ENCODE measurements around the gene LIF.

LIF gene

GRCh38 chr22:30284172-30284571 is 37.6 kb upstream of the LIF start:
- no peak for DNase-seq

DNA sequence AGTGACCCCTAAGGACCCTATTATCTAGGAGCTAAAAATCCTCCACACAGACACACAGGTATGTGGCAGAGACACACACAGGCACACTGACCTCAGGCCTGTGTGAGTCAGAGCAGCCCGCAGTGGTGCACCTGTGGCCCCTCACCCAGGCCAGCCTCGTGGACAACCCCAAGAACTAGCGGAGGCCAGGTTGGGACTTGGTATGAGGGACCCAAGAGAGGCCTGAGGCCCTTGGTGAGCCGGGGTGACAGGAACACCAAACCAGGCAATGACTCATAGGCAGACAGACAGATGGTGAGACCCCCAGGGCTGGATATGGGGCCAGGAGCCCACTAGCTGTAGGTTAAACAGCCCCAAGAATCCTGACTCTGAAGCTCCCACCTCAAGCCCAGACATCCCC is 36.8 kb upstream of the LIF start:
- DNase-seq = no peak

DNA sequence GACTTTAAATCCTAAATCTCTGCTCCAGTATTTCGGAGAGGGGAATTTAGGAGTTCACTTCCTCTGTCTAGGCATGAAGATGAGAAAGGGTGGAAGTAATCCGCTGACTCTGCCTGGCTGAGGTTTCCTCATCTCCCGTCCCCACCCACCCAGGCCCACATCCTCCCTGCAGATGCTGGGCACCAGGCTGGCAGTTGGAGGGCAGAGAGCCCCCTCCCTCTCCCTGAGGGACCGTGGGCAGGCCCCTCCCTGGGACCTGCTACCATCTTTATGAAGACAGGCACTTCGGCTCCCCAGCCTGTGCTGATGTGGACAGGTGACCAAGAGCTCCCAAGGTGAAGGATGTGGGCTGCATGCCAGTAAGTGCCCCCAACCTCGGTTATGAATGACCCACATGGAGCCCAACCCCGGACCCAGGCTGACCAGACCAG is 36.1 kb upstream of the LIF start:
- no peak for DNase-seq

DNA sequence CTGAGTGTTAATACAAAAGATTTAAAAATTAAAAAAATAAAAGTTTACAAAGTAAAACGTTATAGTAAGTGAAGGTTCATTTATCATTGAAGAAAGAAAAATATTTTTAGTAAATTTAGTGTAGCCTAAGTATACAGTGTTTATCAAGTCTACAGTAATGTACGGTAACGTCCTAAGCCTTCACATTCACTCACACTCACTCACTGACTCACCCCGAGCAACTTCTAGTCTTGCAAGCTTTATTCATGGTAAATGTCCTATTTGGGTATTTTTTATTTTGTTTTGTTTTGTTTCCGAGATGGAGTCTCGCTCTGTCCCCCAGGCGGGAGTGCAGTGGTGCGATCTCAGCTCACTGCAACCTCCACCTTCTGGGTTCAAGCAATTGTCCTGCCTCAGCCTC is 33.9 kb upstream of the LIF start:
- no peak for DNase-seq

- no peak for DNase-seq
Measured at GRCh38 chr22:30279932-30280331, 33.4 kb upstream of the LIF start.

DNA sequence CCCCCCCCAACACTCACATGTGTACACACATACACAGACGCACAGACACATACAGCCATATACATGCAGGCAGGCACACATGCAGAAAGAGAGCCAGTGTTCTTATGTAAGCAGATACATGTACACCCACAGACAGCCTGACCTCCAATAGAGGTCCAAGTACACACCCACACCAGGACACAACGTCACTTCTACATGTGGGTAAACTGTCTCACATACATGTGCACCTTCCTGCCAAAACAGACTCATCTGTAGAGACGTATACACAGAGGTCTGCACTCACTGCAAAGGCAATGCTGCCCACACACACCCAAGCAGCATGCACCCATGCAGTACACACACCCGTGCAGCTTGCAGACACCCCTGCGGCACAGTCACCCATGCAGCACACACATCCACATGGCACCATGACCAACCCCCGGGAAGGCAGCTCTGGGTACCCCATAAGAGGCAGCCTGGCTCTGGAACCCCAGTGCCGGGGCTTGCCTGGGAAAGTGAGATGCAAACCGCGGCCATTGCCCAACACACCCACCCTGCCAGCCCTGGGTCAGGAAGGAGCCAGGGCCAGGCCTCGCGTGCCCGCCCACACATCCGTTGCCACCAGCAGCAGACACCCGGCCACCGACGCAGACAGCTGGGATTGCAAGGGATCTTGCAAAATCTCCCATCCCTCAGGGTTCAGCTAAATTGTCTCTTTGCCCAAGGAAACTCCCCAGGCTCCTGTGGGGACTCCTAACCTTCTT is 32.7 kb upstream of the LIF start:
- DNase-seq = no peak

GRCh38 chr22:30277547-30278344 is 31.2 kb upstream of the LIF start:
- DNase-seq = no peak

- DNase-seq = no peak
Measured at GRCh38 chr22:30276039-30276438, 29.5 kb upstream of the LIF start.

- DNase-seq = no peak
Measured at GRCh38 chr22:30275625-30276024, 29.1 kb upstream of the LIF start.

DNA sequence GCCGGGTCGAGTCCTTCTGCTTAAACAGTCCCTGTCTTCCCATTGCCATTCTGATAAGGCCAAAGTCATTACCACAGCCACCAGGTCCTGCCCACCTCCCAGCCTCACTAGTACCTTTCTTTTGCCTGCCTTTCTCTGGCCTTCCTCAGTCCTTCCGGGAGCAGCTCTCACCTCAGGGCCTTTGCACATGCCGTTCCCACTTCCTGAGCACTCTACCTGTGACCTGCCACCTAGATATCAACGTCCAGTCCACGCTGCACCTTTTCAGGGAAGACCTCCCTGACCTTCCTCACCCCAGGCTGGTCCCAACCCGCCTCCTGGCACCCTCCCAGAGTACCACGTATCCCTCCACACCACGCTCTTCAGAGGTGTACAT is 27.9 kb upstream of the LIF start:
- no peak for DNase-seq

DNA sequence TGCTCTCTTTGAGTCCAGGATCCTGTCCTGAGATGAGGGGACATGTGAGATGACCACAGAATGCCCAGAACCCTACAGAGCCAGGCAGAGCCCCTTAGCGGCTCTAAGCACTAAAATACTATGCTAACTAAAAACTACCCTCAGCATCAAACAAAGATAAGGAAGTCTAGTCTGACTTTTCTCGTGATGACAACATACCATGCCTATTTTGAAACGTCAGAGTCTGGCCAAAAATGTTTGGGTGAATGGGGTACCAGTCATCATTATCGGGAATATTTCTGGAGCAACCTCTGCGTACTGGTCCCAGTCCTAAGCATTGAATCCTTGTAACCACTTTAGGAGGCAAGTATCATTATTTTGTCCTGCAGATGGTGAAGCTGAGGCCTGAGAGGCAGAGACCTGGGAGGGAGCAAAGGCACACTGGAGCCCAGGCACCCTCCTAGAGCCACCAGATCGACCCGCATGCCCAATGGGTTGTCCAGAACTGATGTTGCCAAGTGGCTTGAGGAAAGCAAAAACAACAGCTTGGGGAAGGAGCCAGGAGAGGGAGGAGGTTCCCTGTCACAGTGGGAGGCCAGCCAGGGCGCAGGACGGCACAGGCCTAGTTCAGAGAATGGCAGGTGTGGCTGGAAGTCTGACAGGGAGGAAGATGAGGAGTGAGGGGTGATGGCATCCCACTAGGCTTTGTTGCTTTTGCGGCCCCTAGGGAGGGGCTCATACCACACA is 27.3 kb upstream of the LIF start:
- no peak for DNase-seq

DNA sequence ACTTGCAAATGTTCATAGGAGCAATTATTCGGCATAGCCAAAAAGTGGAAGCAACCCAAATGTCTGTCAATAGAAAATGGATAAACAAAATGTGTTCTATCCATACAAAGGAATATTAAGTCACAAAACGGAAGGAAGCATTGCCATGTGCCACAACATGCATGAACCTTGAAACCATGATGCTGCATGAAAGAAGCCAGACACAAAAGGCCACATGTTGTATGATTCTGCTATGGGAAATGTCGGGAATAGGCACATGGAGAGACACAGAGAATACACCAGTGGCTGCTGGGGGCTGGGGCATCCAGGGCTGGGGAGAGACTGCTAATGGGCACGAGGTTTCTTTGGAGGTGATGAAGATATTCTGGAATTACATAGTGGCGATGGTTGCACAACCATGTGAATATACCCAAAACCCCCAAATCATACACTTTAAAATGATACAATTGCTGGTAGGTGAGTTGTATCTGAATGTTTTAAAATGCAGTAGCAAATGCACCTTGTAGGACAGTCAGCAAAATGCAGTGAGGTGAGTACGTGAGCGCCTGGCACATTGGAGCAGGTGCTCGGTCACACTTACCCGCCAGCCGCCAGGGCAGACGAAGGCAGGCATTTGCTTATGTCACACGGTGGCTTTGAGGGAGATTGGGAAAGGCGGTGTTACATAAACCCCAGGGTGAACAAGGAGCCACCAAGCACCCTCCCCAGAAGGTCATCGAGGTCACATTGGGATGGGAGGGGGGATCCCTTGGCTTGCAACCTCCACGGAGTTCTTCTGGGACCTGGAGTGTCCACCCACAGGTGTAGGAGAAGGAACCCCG is 26.4 kb upstream of the LIF start:
- DNase-seq = no peak

DNA sequence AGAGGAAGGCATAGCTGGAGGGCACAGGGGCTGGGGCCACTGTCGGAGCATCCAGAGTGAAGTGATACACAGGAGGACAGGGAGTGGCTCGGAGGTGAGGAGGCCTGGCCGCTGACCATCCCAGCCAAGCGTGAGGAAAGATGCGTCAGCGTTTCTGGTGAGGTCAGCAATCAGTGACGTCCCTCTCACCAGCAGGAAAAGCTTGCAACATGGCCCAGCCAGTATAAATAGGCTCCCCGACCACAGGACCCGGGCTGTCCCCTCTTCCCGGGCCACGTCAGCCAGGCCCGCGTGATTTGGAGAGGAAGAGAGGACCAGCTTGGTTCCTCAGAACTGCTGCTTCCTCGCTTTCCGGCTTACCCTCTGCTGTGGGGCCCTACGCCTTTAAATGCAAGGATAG is 24.3 kb upstream of the LIF start:
- DNase-seq = no peak

DNA sequence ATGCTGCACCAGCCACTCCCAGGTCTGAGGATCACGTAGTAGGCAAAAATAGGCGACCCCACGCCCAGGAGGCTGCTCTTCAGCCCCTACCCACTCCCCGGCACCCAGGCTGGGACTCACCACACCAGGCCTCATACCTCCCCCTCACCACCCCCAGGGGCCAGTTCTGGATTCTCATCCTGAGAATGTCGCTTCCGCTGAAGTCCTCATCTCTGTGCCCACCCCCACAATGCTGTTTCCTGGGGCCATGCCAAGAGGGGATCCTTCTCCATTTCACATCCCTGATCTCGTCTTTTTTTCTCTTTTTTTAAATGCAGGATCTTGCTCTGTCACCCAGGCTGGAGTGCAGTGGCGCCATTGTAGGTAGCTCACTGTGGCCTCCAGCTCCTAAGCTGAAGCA is 21.8 kb upstream of the LIF start:
- DNase-seq = no peak

DNA sequence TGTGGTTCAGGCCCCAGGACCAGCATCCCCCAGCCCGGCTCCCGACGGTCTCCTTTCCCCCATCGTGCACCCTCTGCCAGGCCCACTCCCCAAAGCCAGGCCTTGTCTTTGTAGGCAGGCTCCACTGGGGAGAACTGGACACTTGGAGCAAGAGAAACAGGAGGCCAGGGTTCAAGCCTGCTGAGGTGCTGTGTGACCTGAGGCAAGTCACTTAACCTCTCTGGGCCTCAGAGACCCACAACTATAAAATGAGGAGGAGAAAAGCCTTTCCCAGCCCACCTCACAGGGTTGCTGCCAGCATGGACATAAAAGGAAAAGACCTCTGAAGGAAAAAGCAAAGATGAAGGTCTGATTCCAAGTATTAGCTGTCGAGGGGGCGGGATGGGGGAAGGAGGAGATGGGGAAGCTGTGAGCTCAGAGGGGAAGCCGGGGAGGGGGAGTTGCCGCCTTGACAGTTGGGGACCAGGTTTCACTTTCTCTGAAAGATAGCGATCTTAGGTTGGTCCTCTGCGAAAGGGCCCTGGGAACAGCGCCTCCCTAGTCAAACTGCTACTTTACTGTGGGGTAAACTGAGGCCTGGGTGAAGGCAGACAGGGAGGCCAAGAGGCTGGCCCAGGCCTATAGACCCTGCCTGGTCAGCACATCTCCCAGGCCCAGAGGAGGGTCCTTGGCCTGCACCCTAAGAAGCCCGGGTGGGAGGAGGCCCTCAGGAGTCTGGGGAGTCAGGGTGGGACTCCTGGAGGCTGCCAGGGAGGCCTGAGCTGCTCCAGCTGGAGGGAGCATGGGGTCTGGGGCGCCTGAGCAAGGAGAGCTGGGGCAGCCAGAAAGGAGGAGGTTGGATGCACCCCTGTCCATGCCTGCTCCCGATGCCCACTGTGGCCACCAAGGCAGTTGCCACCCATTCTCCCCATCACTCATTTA is 21.1 kb upstream of the LIF start:
- no peak for DNase-seq

- DNase-seq = no peak
Measured at GRCh38 chr22:30266445-30267381, 20.2 kb upstream of the LIF start, which contains the start of gene OSM. TSS of gene OSM (minus strand) at chr22:30266851. CDS start at chr22:30266799, 52 bp downstream.

- no peak for DNase-seq
Measured at GRCh38 chr22:30265823-30266444, 19.4 kb upstream of the LIF start.

GRCh38 chr22:30265131-30265720 is 18.7 kb upstream of the LIF start:
- DNase-seq = no peak

DNA sequence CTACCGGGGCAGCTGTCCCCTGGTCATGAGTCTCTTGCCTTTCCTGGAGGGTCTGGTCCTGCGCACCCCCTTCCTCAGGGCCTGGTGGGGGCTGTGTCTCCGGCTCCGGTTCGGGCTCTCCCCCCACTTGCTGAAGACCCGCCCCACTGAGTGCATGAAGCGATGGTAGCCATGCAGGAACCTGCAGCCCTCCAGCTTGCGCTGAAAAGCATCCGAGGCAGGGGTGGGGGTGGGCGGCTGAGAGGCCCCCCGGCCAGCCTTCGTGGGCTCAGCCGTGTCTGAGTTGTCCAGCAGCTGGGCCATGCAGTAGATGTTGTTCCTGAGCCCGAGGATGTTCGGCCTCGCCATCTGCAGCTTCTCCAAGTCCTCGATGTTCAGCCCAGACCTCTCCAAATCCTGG is 17.3 kb upstream of the LIF start:
- DNase-seq = no peak

All from NCI-H1417 treated with DMSO at 0.1 percent for 48 hours (cell line).